Thyroid gland (tissue), 4 donors: ENCODE measurements around the gene BTBD7.

ENCODE experiments used
- CTCF ChIP-seq, 6 experiments: fragments of 200-600 bp in 3 of 6; fragments of 450-650 bp in 3 of 6; sonication (generic) in 3 of 6; IDR thresholded peaks; one replicate each; pipeline ENCODE4 v1.5.1; 2016 to 2019; ENCODE audit warnings: antibody characterized with exemption in 6 of 6, mild to moderate bottlenecking in 2 of 6, inconsistent platforms in 1 of 6, moderate library complexity in 1 of 6
- POLR2A ChIP-seq, 2 donors: fragments of 450-650 bp; IDR thresholded peaks; one replicate each; pipeline ENCODE4 v1.6.1; 2017; ENCODE audit warnings: antibody characterized with exemption in 2 of 2, mild to moderate bottlenecking in 2 of 2, moderate library complexity in 1 of 2

DNA sequence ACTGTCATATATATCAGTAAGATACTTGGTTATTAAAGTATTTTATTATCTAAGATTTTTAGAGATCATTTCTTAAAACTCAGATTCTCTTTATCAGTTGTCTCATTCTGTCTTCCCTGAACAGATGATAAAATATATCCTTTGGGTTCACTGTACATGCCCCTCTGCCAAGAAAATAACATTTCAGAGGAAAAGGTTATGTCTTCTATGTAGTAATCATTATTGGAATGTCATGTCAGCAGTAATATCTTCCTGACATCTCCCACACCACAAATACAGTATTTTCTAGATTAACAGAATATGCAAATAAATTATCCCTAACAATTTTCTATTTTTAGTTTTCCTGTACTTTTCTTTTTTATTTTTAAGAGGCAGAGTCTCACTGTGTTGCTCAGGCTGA lies 26.0 kb downstream of the BTBD7 start:
- TF ChIP-seq CTCF (IDR thresholded peaks at IDR 0.05) (no peak), POLR2A (IDR thresholded peaks at IDR 0.05) (no peak)
